K562 (cell line): Measurements from ENCODE around the gene PLEK2. TPM values are rescaled to one million over a fixed set of nuclear protein-coding genes. Genes with fewer than 3 reads are reported as not detected.
A peak's percentile ranks its signal among the peaks of the same experiment; 100 is the strongest.

Source experiments
- BMI1 ChIP-seq: fragments of 150-350 bp; IDR thresholded peaks from 2 replicates; pipeline ENCODE4 v1.6.1; 2014; ENCODE audit warnings: low read length
- E2F8 ChIP-seq: fragments of 450-650 bp; IDR thresholded peaks from 2 replicates; pipeline ENCODE4 v1.7.1; 2018; ENCODE audit warnings: mild to moderate bottlenecking, low read depth; ENCODE audit not compliant: partially characterized antibody
- ELF2 ChIP-seq: fragments of 250-450 bp; sonication (Bioruptor Pico); IDR thresholded peaks from 2 replicates; pipeline ENCODE4 v1.5.0; 2021; ENCODE audit warnings: mild to moderate bottlenecking
- ELF4 ChIP-seq: fragments of 450-650 bp; formaldehyde crosslinking; IDR thresholded peaks from 2 replicates; pipeline ENCODE4 v1.4.0; 2022; ENCODE audit warnings: missing genetic modification characterization
- HMBOX1 ChIP-seq: sonication (generic); IDR thresholded peaks from 2 replicates; pipeline ENCODE4 v1.6.1; 2016
- KDM5B ChIP-seq: fragments of 200-600 bp; sonication (generic); IDR thresholded peaks from 2 replicates; pipeline ENCODE4 v1.6.1; 2012; ENCODE audit warnings: low read depth, mild to moderate bottlenecking, moderate library complexity, low read length, control low read depth, inconsistent platforms; ENCODE audit not compliant: insufficient replicate concordance
- MECOM ChIP-seq: fragments of 250-450 bp; sonication (Bioruptor Pico); IDR thresholded peaks from 2 replicates; pipeline ENCODE4 v1.8.0; 2022; ENCODE audit warnings: inconsistent platforms
- MGA ChIP-seq: fragments of 450-650 bp; IDR thresholded peaks from 2 replicates; pipeline ENCODE4 v1.6.1; 2016; ENCODE audit warnings: mild to moderate bottlenecking, moderate library complexity
- PKNOX1 ChIP-seq: fragments of 450-650 bp; IDR thresholded peaks from 2 replicates; pipeline ENCODE4 v1.6.1; 2016
- SP1 ChIP-seq: sonication (generic); formaldehyde crosslinking; IDR thresholded peaks from 2 replicates; pipeline ENCODE4 v1.8.1; 2022; ENCODE audit warnings: mild to moderate bottlenecking, missing genetic modification reagents
- ZNF668 ChIP-seq: fragments of 250-450 bp; sonication (Bioruptor Pico); IDR thresholded peaks from 2 replicates; pipeline ENCODE4 v1.8.0; 2022; ENCODE audit warnings: mild to moderate bottlenecking, inconsistent platforms
- polyA plus RNA-seq, 8 experiments: library from polyadenylated mRNA; depleted of rRNA in 4 of 8; stranded (reverse) in 5 of 8; unstranded in 3 of 8; fragments of >200 nt; fragmentation: Nextera tagmentation in 2 of 8; fragmentation: Illumina TruSeq in 1 of 8; extraction: Ambion mirVana in 2 of 8; extraction: Trizol in 1 of 8; gene quantifications; 2 replicates each; pipeline versions ENCODE4 v1.2.1 to v1.2.3, GENCODE V29; 2011 to 2014; ENCODE audit warnings: inconsistent platforms in 1 of 8, missing spikeins in 1 of 8
- total RNA-seq, 7 experiments: library from RNA; depleted of rRNA in 6 of 7; stranded (reverse); fragments of >200 nt in 6 of 7; fragmentation: Illumina TruSeq in 2 of 7; extraction: Trizol in 2 of 7; gene quantifications; 2 replicates each; pipeline versions ENCODE4 v1.2.1 to v1.2.3, GENCODE V29; 2011 to 2021; ENCODE audit warnings: low replicate concordance in 1 of 7

Gene PLEK2
- total and polyA plus RNA-seq, 9 of the 15 experiments (the other 6 are each of a cell fraction or from before 2014, with no cell fraction given) = not detected

GRCh38 chr14:67418401-67419191 is 6.6 kb upstream of the PLEK2 start (continued):
- peak; percentile 47 for TF ChIP-seq PKNOX1
- no peak for TF ChIP-seq ELF4 (CRISPR knock-in tag)
- TF ChIP-seq BMI1 = no peak
- TF ChIP-seq HMBOX1 = no peak
- TF ChIP-seq E2F8 = no peak
- no peak for TF ChIP-seq KDM5B
- no peak for TF ChIP-seq ZNF668 (CRISPR knock-in tag)
- TF ChIP-seq SP1 (CRISPR knock-in tag) = no peak
- no peak for TF ChIP-seq MGA
- TF ChIP-seq MECOM = no peak
- no peak for TF ChIP-seq ELF2
